GM12891 (cell line): Measurements from ENCODE around the gene PDAP1.
A peak's percentile ranks its signal among the peaks of the same experiment; 100 is the strongest.

Experiments
- PAX5 ChIP-seq: IDR thresholded peaks from 2 replicates; pipeline ENCODE4 v1.6.1; 2011; ENCODE audit warnings: low read length, moderate library complexity, mild to moderate bottlenecking; ENCODE audit not compliant: insufficient read depth, severe bottlenecking
- POLR2A ChIP-seq: IDR thresholded peaks from 2 replicates; pipeline ENCODE4 v1.6.1; 2011; ENCODE audit warnings: low read depth, low read length, control low read depth
- POLR2AphosphoS5 ChIP-seq: IDR thresholded peaks from 2 replicates; pipeline ENCODE4 v1.6.1; 2011; ENCODE audit warnings: low read depth, low read length, control low read depth
- SPI1 ChIP-seq: IDR thresholded peaks from 2 replicates; pipeline ENCODE4 v1.6.1; 2011; ENCODE audit warnings: low read depth, low read length, control low read depth
- TAF1 ChIP-seq: IDR thresholded peaks from 2 replicates; pipeline ENCODE4 v1.6.1; 2011; ENCODE audit warnings: low read depth, low read length, control low read depth

DNA sequence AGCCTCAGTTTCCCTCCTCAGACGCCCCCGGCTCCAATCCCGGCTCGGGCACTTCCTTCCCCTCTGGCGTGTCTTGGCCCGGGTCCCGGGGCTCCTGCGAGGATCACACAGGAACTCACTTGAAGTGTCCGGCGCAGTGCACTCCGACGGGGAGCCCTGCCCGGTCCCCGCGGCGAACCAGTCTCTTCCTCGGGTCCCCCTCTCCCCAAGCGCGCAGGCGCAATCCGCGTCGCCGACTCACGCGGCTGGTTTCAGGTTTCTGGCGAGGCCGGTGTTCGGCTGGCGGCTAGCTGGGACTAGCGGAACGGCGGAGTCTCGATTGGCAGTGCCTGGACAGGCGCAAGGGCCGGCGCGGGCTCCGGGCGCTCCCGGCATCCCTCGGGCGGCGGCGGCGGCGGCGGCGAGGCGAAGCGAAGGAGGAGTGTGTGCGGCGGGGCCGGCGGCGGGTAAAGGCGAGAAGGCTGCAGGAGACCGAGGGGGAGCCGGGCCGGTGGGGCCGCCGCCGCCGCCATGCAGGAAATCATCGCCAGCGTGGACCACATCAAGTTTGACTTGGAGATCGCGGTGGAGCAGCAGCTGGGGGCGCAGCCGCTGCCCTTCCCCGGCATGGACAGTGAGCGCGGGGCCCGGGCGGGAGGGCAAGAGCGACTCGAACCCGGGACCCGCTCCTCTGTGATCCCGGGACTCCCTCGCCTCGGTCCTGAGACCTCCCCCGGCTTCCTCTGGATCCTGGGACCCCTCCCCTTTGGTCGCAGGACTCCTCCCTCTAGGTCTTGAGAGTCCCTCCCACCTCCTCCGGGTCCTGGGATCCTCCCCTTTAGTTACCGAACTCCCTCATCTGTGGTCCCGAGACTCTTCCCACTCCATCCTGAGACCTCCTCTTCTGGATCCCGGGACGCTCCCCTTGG lies 30.4 kb upstream of the PDAP1 start, which contains the start of the genes CPSF4 and PTCD1:
- TF ChIP-seq SPI1 (no peak), POLR2A (peak; percentile 75), PAX5 (peak; percentile 77), POLR2AphosphoS5 (peak; percentile 65; the same call in 1 of the 2 replicates), TAF1 (peak; percentile 31; the same call in 1 of the 2 replicates)
